Fibroblast of the conjunctiva (primary cell): ENCODE results near the gene PCSK5.
"Not testable (repeated sequence)": the region's sequence is repeated elsewhere in the genome, so short reads cannot be mapped to it uniquely, and the experiment has no call there.

ENCODE experiments used
- DNase-seq: peaks from one replicate; pipeline ENCODE4 v3.0.0-alpha.2; 2010; ENCODE audit warnings: low read depth

Gene PCSK5

GRCh38 chr9:76359365-76359764, 468.9 kb downstream of the PCSK5 start:
- no peak for DNase-seq

GRCh38 chr9:76359766-76360165, 469.3 kb downstream of the PCSK5 start:
- no peak for DNase-seq

- not testable (repeated sequence) for DNase-seq
These were observed 472.0 kb downstream of the PCSK5 start for GRCh38 chr9:76362332-76363031.

GRCh38 chr9:76363032-76363395, 472.5 kb downstream of the PCSK5 start:
- no peak for DNase-seq

- DNase-seq, result no peak
These were observed 474.6 kb downstream of the PCSK5 start for GRCh38 chr9:76365028-76365427.

GRCh38 chr9:76366275-76366674, 475.8 kb downstream of the PCSK5 start:
- DNase-seq, result no peak

GRCh38 chr9:76369583-76369982, 479.1 kb downstream of the PCSK5 start:
- no peak for DNase-seq

- no peak for DNase-seq
These were observed 480.0 kb downstream of the PCSK5 start for GRCh38 chr9:76370396-76371023.

- no peak for DNase-seq
These were observed 481.4 kb downstream of the PCSK5 start for GRCh38 chr9:76371901-76372300.

- no peak for DNase-seq
These were observed 481.9 kb downstream of the PCSK5 start for GRCh38 chr9:76372336-76372735.

- peak; percentile 18 for DNase-seq
These were observed 482.8 kb downstream of the PCSK5 start for GRCh38 chr9:76373173-76373783.

- DNase-seq, result no peak
These were observed 483.5 kb downstream of the PCSK5 start for GRCh38 chr9:76373784-76374474.

- DNase-seq, result no peak
These were observed 484.5 kb downstream of the PCSK5 start for GRCh38 chr9:76374783-76375559.

- DNase-seq, result no peak
These were observed 487.3 kb downstream of the PCSK5 start for GRCh38 chr9:76377791-76378190.

GRCh38 chr9:76378367-76379073, 488.0 kb downstream of the PCSK5 start:
- no peak for DNase-seq

GRCh38 chr9:76379494-76379893, 489.0 kb downstream of the PCSK5 start:
- no peak for DNase-seq

GRCh38 chr9:76390656-76391055, 500.2 kb downstream of the PCSK5 start:
- no peak for DNase-seq

GRCh38 chr9:76394195-76394959, 503.9 kb downstream of the PCSK5 start, which contains the start of gene RFK:
RFK (minus strand) TSS chr9:76394426; CDS start chr9:76394171, 255 bp downstream.
- DNase-seq, result peak; percentile 90

- DNase-seq, result no peak
These were observed 504.4 kb downstream of the PCSK5 start for GRCh38 chr9:76394960-76395252.

- DNase-seq, result no peak
These were observed 504.9 kb downstream of the PCSK5 start for GRCh38 chr9:76395381-76395780.

- no peak for DNase-seq
These were observed 505.7 kb downstream of the PCSK5 start for GRCh38 chr9:76396144-76396543.
